GM19043 (cell line): ENCODE results near the gene DRC3.
"Not testable (repeated sequence)": the region's sequence is repeated elsewhere in the genome, so short reads cannot be mapped to it uniquely, and the experiment has no call there.

Experiments
- ATAC-seq: cut with Tn5 transposase; IDR thresholded peaks from one replicate; pipeline ENCODE4 v1.9.1; 2021; ENCODE audit warnings: low read depth; ENCODE audit not compliant: unreplicated experiment

DRC3 gene

GRCh38 chr17:17972126-17972951 lies at the start of gene DRC3, which contains the start of gene TOM1L2:
Gene DRC3, plus strand, starts transcription at chr17:17972862. Its CDS starts 4,737 bp downstream, at chr17:17977599.
Gene TOM1L2, minus strand, starts transcription at chr17:17972400. Its CDS starts 87 bp downstream, at chr17:17972313.
- ATAC-seq: peak; percentile 89

DNA sequence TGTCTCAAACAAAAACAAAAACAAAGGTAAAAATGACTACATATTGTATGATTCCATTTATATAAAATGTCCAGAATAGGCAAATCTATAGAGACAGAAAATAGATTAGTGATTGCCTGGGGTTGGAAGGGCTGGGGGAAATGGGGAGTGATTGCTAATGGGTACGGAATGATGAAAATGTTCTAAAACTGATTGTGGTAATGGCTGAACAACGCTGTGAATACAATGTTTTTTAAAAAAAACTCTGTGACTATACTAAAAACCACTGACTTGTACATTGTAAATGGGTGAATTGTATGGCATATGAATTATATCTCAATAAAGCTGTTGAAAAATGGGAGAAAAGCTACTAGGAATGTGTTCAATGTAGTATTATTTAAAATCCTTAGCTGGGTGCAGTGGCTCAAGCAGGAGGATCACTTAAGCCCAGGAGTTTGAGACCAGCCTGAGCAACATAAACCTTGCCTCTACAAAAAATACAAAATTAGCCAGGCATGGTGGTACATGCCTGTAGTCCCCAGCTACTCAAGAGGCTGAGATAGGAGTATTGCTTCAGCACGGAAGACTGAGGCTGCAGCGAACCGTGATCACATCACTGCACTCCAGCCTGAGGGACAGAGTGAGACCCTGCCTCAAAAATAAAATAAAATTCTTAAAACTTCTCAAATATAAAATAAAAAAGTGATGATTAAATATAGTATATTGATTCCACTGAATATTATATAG lies 48.4 kb upstream of the DRC3 start:
- no peak for ATAC-seq

DNA sequence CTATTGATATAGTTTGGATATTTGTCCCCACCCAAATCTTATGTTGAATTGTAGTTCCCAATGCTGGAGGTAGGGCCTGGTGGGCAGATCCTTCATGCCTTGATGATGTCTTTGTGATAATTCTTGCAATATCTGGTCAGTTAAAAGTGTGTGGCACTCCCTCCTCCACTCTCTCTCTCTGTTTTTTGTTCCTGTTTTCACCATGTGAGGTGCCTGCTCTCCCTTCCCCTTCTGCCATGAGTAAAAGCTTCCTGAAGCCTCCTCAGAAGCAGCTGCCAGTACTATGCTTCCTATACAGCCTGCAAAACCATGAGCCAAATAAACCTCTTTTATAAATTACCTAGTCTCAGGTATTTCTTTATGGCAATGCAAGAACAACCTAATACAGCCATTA lies 47.8 kb upstream of the DRC3 start:
- no peak for ATAC-seq

DNA sequence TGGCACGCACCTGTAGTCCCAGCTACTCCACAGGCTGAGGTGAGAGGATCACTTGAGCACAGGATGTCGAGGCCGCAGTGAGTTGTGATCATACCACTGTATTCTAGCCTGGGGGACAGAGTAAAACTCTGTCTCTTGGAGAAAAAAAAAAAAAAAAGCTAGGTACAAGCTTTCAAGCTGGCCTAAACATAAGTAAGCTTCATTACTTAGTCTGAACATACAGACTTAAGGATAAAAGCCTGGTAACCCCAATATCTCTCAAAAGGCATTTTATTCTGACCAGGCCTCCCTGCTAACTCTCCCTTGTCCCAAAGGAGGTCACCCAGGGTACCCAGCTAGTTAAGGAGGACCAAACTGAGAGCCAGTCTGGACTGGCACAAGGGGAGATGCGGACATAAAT lies 46.6 kb upstream of the DRC3 start:
- ATAC-seq: no peak

GRCh38 chr17:17926840-17927449 lies 45.7 kb upstream of the DRC3 start:
- no peak for ATAC-seq

GRCh38 chr17:17928398-17929287 lies 44.0 kb upstream of the DRC3 start:
- ATAC-seq: no peak

GRCh38 chr17:17929655-17930380 lies 42.8 kb upstream of the DRC3 start:
- no peak for ATAC-seq

GRCh38 chr17:17930674-17931073 lies 42.0 kb upstream of the DRC3 start:
- no peak for ATAC-seq

- ATAC-seq: no peak
Observed at GRCh38 chr17:17931159-17931558, 41.5 kb upstream of the DRC3 start.

DNA sequence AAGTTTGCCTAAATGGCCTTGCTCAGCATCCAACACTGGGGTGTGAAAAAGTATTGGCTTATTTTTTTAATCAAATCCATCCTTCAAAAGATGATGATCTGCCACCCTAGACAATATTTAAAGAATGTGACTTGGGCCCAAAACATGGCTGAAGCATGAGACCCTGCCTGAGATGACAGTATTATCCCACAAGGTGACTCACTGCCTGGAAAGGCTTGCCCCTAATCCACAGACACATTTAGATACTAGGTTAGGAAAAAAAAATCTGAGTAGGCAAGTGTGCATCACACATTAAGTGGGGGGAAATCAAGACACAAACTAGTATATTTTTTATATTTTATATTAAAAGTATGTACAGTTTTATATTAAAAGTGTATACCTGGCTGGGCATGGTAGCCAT lies 38.9 kb upstream of the DRC3 start:
- no peak for ATAC-seq

- no peak for ATAC-seq
Observed at GRCh38 chr17:17934214-17934613, 38.4 kb upstream of the DRC3 start.

DNA sequence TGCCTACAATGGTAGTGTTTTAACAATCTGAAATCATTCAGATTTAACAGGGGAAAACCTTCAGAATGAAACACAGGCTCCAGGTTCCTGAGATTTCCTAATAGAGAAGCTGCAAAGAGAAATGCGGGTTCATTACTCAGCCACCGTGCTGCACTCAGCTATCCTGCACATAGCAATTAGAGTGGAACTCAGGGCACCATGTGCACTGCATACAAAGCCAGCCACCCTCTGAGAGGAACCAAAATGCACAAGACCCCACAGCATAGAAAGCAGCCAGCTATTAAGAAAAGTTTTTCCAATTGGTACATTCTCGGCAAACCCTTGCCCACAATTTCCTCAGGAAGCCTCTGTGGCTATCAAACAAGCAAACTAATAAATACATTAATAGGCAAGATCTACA lies 37.9 kb upstream of the DRC3 start:
- ATAC-seq: no peak

GRCh38 chr17:17935321-17936271 lies 37.1 kb upstream of the DRC3 start:
- no peak for ATAC-seq

DNA sequence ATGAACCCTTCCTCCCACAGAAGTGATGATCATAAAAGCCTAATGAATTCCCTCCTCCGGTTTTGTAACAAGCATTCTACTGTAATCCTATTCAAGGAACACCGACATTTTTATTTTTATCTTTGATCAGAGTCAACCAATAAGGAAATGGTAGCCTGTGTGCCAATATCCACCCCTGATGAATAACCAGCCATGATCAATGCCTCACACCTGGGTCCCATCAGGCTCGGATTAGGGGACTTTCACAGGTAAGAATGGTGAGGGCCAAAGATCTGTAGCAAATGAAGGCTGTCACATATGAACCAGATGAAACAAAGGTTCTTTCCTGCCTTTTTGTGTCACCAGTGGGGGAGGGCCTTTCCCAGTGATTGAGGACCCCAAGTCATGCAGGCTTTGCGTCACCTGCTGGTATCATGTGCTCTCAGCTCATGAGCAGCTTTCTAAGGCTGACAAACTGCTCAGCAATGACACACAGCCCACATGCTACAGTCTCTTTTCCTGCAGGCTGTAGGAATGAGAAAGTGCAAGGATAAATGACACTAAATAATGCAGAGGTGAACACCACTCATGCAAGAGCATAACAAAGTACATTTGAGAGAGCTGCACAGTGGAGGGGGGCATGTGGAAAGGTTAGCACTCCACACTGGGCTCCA lies 35.3 kb upstream of the DRC3 start:
- no peak for ATAC-seq

DNA sequence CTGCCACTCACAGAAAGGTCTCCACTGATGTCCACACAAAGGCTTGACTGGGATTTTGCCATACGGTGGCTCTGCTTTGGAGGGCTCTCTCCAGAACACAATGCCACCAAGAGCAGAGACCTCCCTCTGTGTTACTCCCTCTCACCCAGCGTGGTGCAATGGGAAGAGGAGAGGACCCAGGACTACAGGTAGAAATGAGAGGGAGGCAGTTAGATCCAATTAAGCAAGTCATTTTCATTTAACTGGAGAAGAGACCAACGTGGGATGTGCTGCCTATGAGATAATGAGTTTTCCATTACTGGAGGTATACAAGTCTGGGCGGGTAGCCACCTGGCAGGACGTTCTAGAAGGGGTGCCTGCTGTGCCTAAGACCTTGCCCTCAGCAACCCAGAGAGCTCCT lies 34.7 kb upstream of the DRC3 start:
- no peak for ATAC-seq

GRCh38 chr17:17938388-17939107 lies 34.1 kb upstream of the DRC3 start:
- ATAC-seq: no peak

GRCh38 chr17:17939941-17940340 lies 32.7 kb upstream of the DRC3 start:
- not testable (repeated sequence) for ATAC-seq
